Measurements from ENCODE around the gene NOMO2.
"Not testable (repeated sequence)": the region's sequence is repeated elsewhere in the genome, so short reads cannot be mapped to it uniquely, and the experiment has no call there.

DNA sequence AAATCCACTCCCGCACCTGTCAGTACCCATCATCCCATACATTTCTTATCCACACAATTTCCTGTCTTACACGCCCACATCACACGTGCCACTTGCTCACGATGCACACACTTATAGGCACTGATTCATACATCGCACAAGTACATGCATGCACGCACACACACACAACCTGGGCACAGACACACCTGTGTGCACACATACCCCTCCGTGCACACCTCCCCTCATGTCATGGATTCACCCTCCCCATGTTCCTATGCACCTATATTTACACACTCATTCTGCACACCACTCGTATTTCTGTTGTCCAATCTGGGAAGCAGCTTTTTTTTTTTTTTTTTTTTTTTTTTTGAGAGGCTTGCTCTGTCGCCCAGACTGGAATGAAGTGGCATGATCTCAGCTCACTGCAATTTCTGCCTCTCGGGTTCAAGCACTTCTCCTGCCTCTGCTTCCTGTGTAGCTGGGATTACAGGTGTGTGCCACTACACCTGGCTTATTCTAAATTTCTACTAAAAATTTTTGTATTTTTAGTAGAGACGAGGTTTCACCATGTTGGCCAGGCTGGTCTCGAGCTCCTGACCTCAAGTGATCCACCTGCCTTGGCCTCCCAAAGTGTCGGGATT lies 13.5 kb upstream of the NOMO2 start:
- TF ChIP-seq, protein P1, sequence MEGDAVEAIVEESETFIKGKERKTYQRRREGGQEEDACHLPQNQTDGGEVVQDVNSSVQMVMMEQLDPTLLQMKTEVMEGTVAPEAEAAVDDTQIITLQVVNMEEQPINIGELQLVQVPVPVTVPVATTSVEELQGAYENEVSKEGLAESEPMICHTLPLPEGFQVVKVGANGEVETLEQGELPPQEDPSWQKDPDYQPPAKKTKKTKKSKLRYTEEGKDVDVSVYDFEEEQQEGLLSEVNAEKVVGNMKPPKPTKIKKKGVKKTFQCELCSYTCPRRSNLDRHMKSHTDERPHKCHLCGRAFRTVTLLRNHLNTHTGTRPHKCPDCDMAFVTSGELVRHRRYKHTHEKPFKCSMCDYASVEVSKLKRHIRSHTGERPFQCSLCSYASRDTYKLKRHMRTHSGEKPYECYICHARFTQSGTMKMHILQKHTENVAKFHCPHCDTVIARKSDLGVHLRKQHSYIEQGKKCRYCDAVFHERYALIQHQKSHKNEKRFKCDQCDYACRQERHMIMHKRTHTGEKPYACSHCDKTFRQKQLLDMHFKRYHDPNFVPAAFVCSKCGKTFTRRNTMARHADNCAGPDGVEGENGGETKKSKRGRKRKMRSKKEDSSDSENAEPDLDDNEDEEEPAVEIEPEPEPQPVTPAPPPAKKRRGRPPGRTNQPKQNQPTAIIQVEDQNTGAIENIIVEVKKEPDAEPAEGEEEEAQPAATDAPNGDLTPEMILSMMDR (IDR thresholded peaks at IDR 0.05) = not testable (repeated sequence)
- not testable (repeated sequence) for TF ChIP-seq POLR2A (IDR thresholded peaks at IDR 0.05)
